Stomach (tissue), 9 donors: ENCODE results near the gene POC5. TPM values are rescaled to one million over a fixed set of nuclear protein-coding genes. Genes with fewer than 3 reads are reported as not detected.

Source experiments
- DNase-seq, 2 donors: peaks; one replicate each; pipeline versions ENCODE4 v3.0.0 to v3.0.0-alpha.2; 2013 to 2019
- H3K27ac ChIP-seq, 5 donors: fragments of 200-600 bp in 4 of 5; sonication (generic) in 4 of 5; one replicate each; pipeline ENCODE4 v1.5.1; 2013 to 2019; ENCODE audit warnings: mild to moderate bottlenecking in 1 of 5, moderate library complexity in 1 of 5
- H3K27me3 ChIP-seq, 3 donors: fragments of 200-600 bp; sonication (generic); one replicate each; pipeline ENCODE4 v1.5.1; 2017 to 2019; ENCODE audit warnings: mixed run types in 1 of 3
- H3K36me3 ChIP-seq, 4 donors: fragments of 200-600 bp; sonication (generic); 1 replicate in 3 of 4; 2 replicates in 1 of 4; pipeline ENCODE4 v1.5.1; 2016 to 2019
- H3K4me1 ChIP-seq, 4 donors: fragments of 200-600 bp; sonication (generic); one replicate each; pipeline ENCODE4 v1.5.1; 2016 to 2019
- H3K4me3 ChIP-seq, 4 donors: fragments of 200-600 bp; sonication (generic) in 3 of 4; one replicate each; pipeline ENCODE4 v1.5.1; 2016 to 2019; ENCODE audit warnings: mild to moderate bottlenecking in 1 of 4
- H3K9me3 ChIP-seq, 4 donors: fragments of 200-600 bp; sonication (generic); one replicate each; pipeline ENCODE4 v1.5.1; 2016 to 2019
- EP300 ChIP-seq: sonication (generic); formaldehyde crosslinking; IDR thresholded peaks from one replicate; pipeline ENCODE4 v1.6.1; 2017; ENCODE audit warnings: antibody characterized with exemption
- POLR2A ChIP-seq, 4 donors: fragments of 450-650 bp; IDR thresholded peaks; one replicate each; pipeline ENCODE4 v1.6.1; 2016; ENCODE audit warnings: antibody characterized with exemption in 4 of 4, control low read depth in 2 of 4, mild to moderate bottlenecking in 1 of 4, moderate library complexity in 1 of 4
- POLR2AphosphoS5 ChIP-seq, 3 donors: sonication (generic); formaldehyde crosslinking; IDR thresholded peaks; one replicate each; pipeline ENCODE4 v1.6.1; 2016; ENCODE audit warnings: antibody characterized with exemption in 3 of 3
- WGBS, 5 donors: extraction: QIAGEN DNeasy Blood & Tissue Kit in 3 of 5; methylation state at CpG; one replicate each; pipeline versions ENCODE4 v1.1.5 to v1.1.7; 2013 to 2018; 5-methylcytosine and 5-hydroxymethylcytosine counted together
- intact Hi-C: fragments of 100-400 bp; cut with DNase I; formaldehyde crosslinking; loops from one replicate; pipeline ENCODE4 v1.15.1; 2023; ENCODE audit warnings: low total_unique reads
- polyA plus RNA-seq, 3 donors: library from polyadenylated mRNA; stranded (reverse); fragments of 200-250 nt; gene quantifications; one replicate each; pipeline ENCODE4 v1.2.3, GENCODE V29; 2013
- total RNA-seq, 5 donors: library from RNA; depleted of rRNA; stranded (reverse); fragments of >200 nt; gene quantifications; one replicate each; pipeline versions ENCODE4 v1.1.0 to v1.2.3, GENCODE V29; 2014 to 2016
- TF ChIP-seq, protein P1 (sequence below), 7 experiments: fragments of 450-650 bp in 4 of 7; fragments of 200-600 bp in 3 of 7; sonication (generic) in 3 of 7; IDR thresholded peaks; one replicate each; pipeline ENCODE4 v1.5.1; 2016 to 2019; ENCODE audit warnings: antibody characterized with exemption in 7 of 7, control low read depth in 2 of 7, mild to moderate bottlenecking in 1 of 7
- donor health status: healthy with polysubstance abuse.
- donor health status: Bipolar disorder and iron deficiency.
- donor health status: healthy.

The POC5 gene
- total and polyA plus RNA-seq, 8 donors: 3.1 to 135 (median 7.3) TPM

DNA sequence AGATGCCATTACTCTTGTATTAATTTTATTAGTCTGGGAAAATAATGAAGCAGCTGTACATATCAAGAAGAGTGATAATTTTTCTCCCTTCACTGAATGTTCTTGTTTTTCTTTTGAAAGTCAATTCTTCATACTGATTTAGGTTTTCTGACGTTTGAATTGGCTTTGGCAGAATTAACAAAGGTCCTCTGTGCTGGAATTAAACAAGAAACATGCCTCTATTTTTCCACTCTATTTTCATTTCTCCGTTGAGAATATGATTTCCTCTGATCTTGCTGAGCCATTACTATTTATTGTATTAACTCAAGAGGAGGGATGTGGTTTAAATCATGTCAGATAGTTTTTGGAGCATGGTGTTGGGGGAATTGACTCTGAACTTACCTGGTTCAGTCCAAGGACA lies 63.7 kb downstream of the POC5 start:
- no peak overlapping the region for H3K27ac ChIP-seq
- intact Hi-C loops: no loop called here
- no peak overlapping the region for H3K4me3 ChIP-seq
- H3K27me3 ChIP-seq: no peaks in the 10 kb centered on the region
- no peaks in the 10 kb centered on the region for H3K9me3 ChIP-seq
- no peaks in the 10 kb centered on the region for H3K36me3 ChIP-seq
- TF ChIP-seq, protein P1, sequence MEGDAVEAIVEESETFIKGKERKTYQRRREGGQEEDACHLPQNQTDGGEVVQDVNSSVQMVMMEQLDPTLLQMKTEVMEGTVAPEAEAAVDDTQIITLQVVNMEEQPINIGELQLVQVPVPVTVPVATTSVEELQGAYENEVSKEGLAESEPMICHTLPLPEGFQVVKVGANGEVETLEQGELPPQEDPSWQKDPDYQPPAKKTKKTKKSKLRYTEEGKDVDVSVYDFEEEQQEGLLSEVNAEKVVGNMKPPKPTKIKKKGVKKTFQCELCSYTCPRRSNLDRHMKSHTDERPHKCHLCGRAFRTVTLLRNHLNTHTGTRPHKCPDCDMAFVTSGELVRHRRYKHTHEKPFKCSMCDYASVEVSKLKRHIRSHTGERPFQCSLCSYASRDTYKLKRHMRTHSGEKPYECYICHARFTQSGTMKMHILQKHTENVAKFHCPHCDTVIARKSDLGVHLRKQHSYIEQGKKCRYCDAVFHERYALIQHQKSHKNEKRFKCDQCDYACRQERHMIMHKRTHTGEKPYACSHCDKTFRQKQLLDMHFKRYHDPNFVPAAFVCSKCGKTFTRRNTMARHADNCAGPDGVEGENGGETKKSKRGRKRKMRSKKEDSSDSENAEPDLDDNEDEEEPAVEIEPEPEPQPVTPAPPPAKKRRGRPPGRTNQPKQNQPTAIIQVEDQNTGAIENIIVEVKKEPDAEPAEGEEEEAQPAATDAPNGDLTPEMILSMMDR (IDR thresholded peaks at IDR 0.05): no peak
- TF ChIP-seq POLR2A (IDR thresholded peaks at IDR 0.05): no peak
- TF ChIP-seq POLR2AphosphoS5 (IDR thresholded peaks at IDR 0.05): no peak
- TF ChIP-seq EP300: no peak
- peaks cover 0 to 6% (median 4%) of the 10 kb centered on the region in 4 donors for H3K4me1 ChIP-seq
- no peak for DNase-seq
- 33 to 51% (median 39%) methylated on average over 2 of the region's 2 CpGs for WGBS, 5 donors

DNA sequence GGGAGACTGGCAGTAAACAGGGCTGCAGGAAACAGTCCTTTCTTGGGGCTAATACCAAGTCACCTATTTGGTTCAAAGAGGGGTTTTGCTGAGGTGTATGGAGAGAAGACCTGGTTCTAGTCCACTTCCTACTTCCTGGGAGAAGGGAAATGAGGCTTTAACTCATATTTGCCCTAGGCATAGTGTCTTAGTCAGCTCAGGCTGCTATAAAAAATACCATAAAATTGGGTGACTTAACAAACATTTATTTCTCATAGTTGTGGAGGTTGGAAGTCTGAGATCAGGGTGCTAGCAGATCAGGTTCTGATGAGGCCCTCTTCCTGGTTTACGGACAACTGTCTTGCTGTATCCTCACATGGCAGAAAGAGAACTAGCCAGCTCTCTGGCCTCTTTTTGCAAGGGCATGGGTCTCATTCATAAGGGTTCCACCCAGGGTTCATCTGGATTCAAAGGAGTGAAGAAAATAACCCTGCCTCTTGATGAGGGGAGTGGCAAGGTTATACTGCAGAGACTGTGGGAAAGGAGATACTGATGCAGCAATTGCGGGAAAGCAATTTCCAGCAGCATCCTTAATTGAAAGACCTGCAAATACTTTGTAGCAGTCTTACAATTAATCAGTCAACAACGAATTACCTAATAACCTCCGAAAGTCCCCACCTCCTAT lies 65.5 kb downstream of the POC5 start:
- H3K27ac ChIP-seq: no peak overlapping the region
- no peaks in the 10 kb centered on the region for H3K36me3 ChIP-seq
- no peaks in the 10 kb centered on the region for H3K9me3 ChIP-seq
- no peak for TF ChIP-seq POLR2A (IDR thresholded peaks at IDR 0.05)
- no peak for TF ChIP-seq EP300
- TF ChIP-seq POLR2AphosphoS5 (IDR thresholded peaks at IDR 0.05): no peak
- TF ChIP-seq, protein P1 (IDR thresholded peaks at IDR 0.05): no peak
- peaks cover 0 to 2% (median under 1%) of the 10 kb centered on the region in 4 donors for H3K4me1 ChIP-seq
- WGBS, 5 donors: 88 to 96% (median 90%) methylated on average over 4 of the region's 4 CpGs
- intact Hi-C loops: no loop called here
- H3K27me3 ChIP-seq: no peaks in the 10 kb centered on the region
- H3K4me3 ChIP-seq: no peak overlapping the region
- no peak for DNase-seq

DNA sequence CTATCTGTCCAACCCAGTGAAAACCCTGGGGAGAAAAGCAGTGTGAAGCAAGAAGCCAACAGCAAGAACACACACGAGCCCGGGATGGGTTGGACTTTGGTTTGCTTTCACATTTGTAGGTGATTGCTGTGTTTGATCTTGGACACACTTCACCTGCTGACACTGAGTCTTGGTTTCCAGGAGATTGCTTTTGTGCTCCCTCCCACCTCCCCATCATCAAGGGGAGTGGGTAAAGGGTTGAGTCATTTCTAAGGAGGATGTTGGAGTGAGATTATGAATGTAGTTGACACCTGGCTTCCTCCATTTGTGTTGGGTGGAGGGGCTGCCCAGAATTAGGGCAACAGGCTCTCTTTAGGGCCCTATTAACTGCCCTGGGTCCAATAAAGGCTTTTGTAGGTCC lies 68.5 kb downstream of the POC5 start:
- WGBS, 5 donors: 32 to 55% (median 45%) methylated on average over 2 of the region's 2 CpGs
- Histone ChIP-seq H3K9me3 (no peaks in the 10 kb centered on the region), H3K4me1 (no peaks in the 10 kb centered on the region), H3K4me3 (no peak overlapping the region), H3K36me3 (no peaks in the 10 kb centered on the region), H3K27ac (no peak overlapping the region), H3K27me3 (no peaks in the 10 kb centered on the region)
- peak in 1 of 2 donors; percentile 75 for DNase-seq
- TF ChIP-seq POLR2AphosphoS5 (IDR thresholded peaks at IDR 0.05) (peak in 1 of 3 donors; percentile 6), POLR2A (IDR thresholded peaks at IDR 0.05) (no peak)
- intact Hi-C loops: no loop called here

DNA sequence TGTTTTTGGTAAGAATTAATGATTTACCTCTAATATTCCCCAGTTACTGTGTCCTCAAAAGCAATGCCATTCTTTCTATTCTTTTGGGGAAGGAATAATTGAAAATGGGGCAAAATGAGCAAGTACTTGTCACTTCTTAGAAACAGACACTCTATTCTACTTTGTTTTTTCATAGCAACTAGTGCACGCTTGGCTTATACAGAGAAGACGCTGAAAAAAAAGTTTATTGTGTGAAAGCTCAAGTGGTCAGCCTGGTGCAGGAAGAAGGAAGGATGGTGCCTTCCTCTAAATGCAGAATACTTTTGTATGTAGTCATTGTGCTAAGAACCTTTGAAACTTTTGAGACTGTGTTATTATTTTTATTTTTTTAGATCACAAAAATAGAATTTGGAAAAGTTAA lies 76.4 kb downstream of the POC5 start:
- peaks cover 0 to 11% (median 0%) of the 10 kb centered on the region in 4 donors for H3K9me3 ChIP-seq
- whole genome bisulfite sequencing, 5 donors: 75 to 95% (median 86%) methylated on average over 2 of the region's 2 CpGs
- TF ChIP-seq POLR2AphosphoS5 (IDR thresholded peaks at IDR 0.05) (no peak), POLR2A (IDR thresholded peaks at IDR 0.05) (no peak), EP300 (no peak)
- TF ChIP-seq, protein P1 (IDR thresholded peaks at IDR 0.05): no peak
- no peak overlapping the region for H3K27ac ChIP-seq
- H3K4me1 ChIP-seq: peaks cover 0 to 4% (median 0%) of the 10 kb centered on the region in 4 donors
- no peaks in the 10 kb centered on the region for H3K27me3 ChIP-seq
- H3K4me3 ChIP-seq: no peak overlapping the region
- H3K36me3 ChIP-seq: no peaks in the 10 kb centered on the region
- no peak for DNase-seq
- intact Hi-C loops: no loop called here

DNA sequence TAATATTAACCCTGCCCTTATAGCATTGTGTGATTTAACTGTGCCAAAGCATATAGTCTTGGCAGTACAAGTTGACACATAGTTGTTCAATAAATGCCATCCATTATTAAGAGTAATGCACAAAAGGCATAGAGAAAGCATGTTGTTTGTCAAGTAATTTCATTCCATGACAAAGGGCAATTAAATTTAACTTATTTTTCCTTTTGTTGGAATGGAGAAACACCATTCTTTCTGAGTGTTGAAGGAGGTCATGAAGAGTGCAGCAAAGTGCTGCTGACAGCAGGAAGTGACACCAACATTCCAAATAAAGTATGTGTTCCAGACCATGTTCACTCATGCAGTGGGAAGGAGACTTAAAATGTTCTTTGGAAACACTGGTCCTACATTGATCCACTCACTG lies 76.8 kb downstream of the POC5 start:
- peak in 1 of 2 donors; percentile 72 for DNase-seq
- Histone ChIP-seq H3K9me3 (peaks cover 0 to 11% (median 0%) of the 10 kb centered on the region in 4 donors), H3K27ac (no peak overlapping the region), H3K4me1 (peaks cover 0 to 4% (median 0%) of the 10 kb centered on the region in 4 donors), H3K4me3 (no peak overlapping the region), H3K27me3 (no peaks in the 10 kb centered on the region), H3K36me3 (no peaks in the 10 kb centered on the region)
- TF ChIP-seq POLR2A (IDR thresholded peaks at IDR 0.05) (no peak), EP300 (no peak), POLR2AphosphoS5 (IDR thresholded peaks at IDR 0.05) (no peak)
- TF ChIP-seq, protein P1 (IDR thresholded peaks at IDR 0.05): no peak
- intact Hi-C loops: no loop called here
